SU-DHL-6 (cell line): Measurements from ENCODE around the gene COL13A1.

ENCODE experiments used
- H2AFZ ChIP-seq: fragments of 200-600 bp; sonication (generic); 2 replicates; pipeline ENCODE4 v1.6.1; 2014; ENCODE audit warnings: low read depth, mild to moderate bottlenecking, moderate library complexity, mixed read lengths, antibody characterized with exemption, low read length; ENCODE audit not compliant: severe bottlenecking
- H3F3A ChIP-seq: fragments of 200-600 bp; shearing (Covaris generic); 2 replicates; pipeline ENCODE4 v1.6.0; 2016; ENCODE audit warnings: antibody characterized with exemption, mild to moderate bottlenecking; ENCODE audit not compliant: insufficient read depth
- H3K27ac ChIP-seq: fragments of 200-600 bp; sonication (generic); 2 replicates; pipeline ENCODE4 v1.5.1; 2016; ENCODE audit warnings: low read depth, mild to moderate bottlenecking, low read length, moderate library complexity, mixed read lengths
- H3K27me3 ChIP-seq: fragments of 200-600 bp; sonication (generic), shearing (Covaris generic); 2 replicates; pipeline ENCODE4 v1.6.0; 2014; ENCODE audit warnings: mild to moderate bottlenecking, low read length
- H3K36me3 ChIP-seq: fragments of 200-600 bp; sonication (generic); 2 replicates; pipeline ENCODE4 v1.6.1; 2014; ENCODE audit warnings: mild to moderate bottlenecking, low read length, mixed read lengths
- H3K4me2 ChIP-seq: fragments of 300-600, 200-600 bp; shearing (Covaris generic), sonication (generic); 2 replicates; pipeline ENCODE4 v1.6.0; 2014; ENCODE audit warnings: low read length, low read depth, mild to moderate bottlenecking; ENCODE audit not compliant: poor library complexity, severe bottlenecking
- H3K4me3 ChIP-seq: fragments of 200-600 bp; sonication (generic); 2 replicates; pipeline ENCODE4 v1.5.1; 2014; ENCODE audit warnings: antibody characterized with exemption, low read length, mild to moderate bottlenecking, mixed read lengths; ENCODE audit not compliant: insufficient read depth, poor library complexity, severe bottlenecking
- H3K79me2 ChIP-seq: fragments of 200-600 bp; sonication (generic); 2 replicates; pipeline ENCODE4 v1.6.1; 2014; ENCODE audit warnings: mild to moderate bottlenecking, low read length, moderate library complexity; ENCODE audit not compliant: insufficient read depth
- H3K9ac ChIP-seq: fragments of 200-600 bp; sonication (generic); 2 replicates; pipeline ENCODE4 v1.7.0; 2014; ENCODE audit warnings: mild to moderate bottlenecking, low read length
- H3K9me2 ChIP-seq: fragments of 200-600 bp; sonication (generic); replicated peaks from 2 replicates; pipeline ENCODE4 v1.6.1; 2014; ENCODE audit warnings: low read length; ENCODE audit not compliant: insufficient read depth
- H3K9me3 ChIP-seq: fragments of 200-600 bp; sonication (generic); 2 replicates; pipeline ENCODE4 v1.6.1; 2014; ENCODE audit warnings: low read length, mixed read lengths; ENCODE audit not compliant: insufficient read depth
- H4K20me1 ChIP-seq: fragments of 200-600 bp; sonication (generic); 2 replicates; pipeline ENCODE4 v1.6.1; 2014; ENCODE audit warnings: low read depth, mild to moderate bottlenecking, antibody characterized with exemption, low read length, moderate library complexity, mixed read lengths
- CTCF ChIP-seq: fragments of 200-600 bp; sonication (generic); IDR thresholded peaks from one replicate; pipeline ENCODE4 v1.5.1; 2017; ENCODE audit warnings: antibody characterized with exemption, mild to moderate bottlenecking, low read length, moderate library complexity; ENCODE audit not compliant: insufficient read depth, poor library complexity, severe bottlenecking
- EZH2phosphoT487 ChIP-seq: fragments of 200-600 bp; sonication (generic), shearing (Covaris generic); conservative IDR thresholded peaks from 2 replicates; pipeline ENCODE4 v1.6.1; 2018; ENCODE audit warnings: mild to moderate bottlenecking, antibody characterized with exemption, low read length, moderate library complexity, mixed read lengths

COL13A1 gene

GRCh38 chr10:69907517-69907916, 105.8 kb downstream of the COL13A1 start:
- no peak overlapping the region for H3K27ac ChIP-seq
- no peak overlapping the region for H2AFZ ChIP-seq
- H3K4me2 ChIP-seq: no peak overlapping the region
- TF ChIP-seq EZH2phosphoT487 (no peak), CTCF (no peak)
- H3K4me3 ChIP-seq: no peak overlapping the region
- H3K9me3 ChIP-seq: no peaks in the 10 kb centered on the region
- H3F3A ChIP-seq: no peaks in the 10 kb centered on the region
- H3K9ac ChIP-seq: no peak overlapping the region
- H3K36me3 ChIP-seq: no peaks in the 10 kb centered on the region
- no peaks in the 10 kb centered on the region for H3K27me3 ChIP-seq
- no peaks in the 10 kb centered on the region for H3K79me2 ChIP-seq
- H3K9me2 ChIP-seq: no peaks in the 10 kb centered on the region
- H4K20me1 ChIP-seq: no peaks in the 10 kb centered on the region

DNA sequence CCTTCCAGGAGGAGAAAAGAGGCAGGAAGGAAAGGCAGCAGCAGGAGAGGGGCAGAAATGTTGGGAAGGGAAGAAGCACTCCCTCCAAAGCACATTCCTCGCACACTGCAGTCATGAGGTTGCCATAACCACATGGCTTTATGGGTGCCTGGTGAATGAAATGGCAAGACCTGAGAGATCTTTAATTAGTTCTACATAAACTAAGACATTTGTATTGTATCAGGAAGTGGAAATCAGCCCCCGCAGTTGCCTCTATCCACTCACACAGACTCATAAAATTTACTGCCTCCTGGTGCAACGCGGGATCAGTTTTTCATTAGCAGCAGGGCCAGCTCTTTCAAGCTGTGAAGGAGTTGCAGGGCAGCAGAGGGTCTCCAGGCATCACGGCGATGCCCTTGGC, 106.4 kb downstream of the COL13A1 start:
- H3K9me3 ChIP-seq: no peaks in the 10 kb centered on the region
- H3K36me3 ChIP-seq: no peaks in the 10 kb centered on the region
- H3K27me3 ChIP-seq: no peaks in the 10 kb centered on the region
- no peak overlapping the region for H3K4me3 ChIP-seq
- H3K9me2 ChIP-seq: no peaks in the 10 kb centered on the region
- no peak overlapping the region for H3K9ac ChIP-seq
- H4K20me1 ChIP-seq: no peaks in the 10 kb centered on the region
- H3K27ac ChIP-seq: no peak overlapping the region
- no peak overlapping the region for H3K4me2 ChIP-seq
- no peaks in the 10 kb centered on the region for H3K79me2 ChIP-seq
- TF ChIP-seq EZH2phosphoT487 (no peak), CTCF (no peak)
- no peaks in the 10 kb centered on the region for H3F3A ChIP-seq
- H2AFZ ChIP-seq: no peak overlapping the region

- Histone ChIP-seq H3K79me2 (no peaks in the 10 kb centered on the region), H3K4me2 (no peak overlapping the region), H3F3A (no peaks in the 10 kb centered on the region), H3K9me2 (no peaks in the 10 kb centered on the region), H3K9me3 (no peaks in the 10 kb centered on the region), H3K27ac (no peak overlapping the region), H3K36me3 (no peaks in the 10 kb centered on the region), H3K9ac (no peak overlapping the region), H2AFZ (no peak overlapping the region), H4K20me1 (no peaks in the 10 kb centered on the region), H3K27me3 (no peaks in the 10 kb centered on the region), H3K4me3 (no peak overlapping the region)
- TF ChIP-seq CTCF: no peak
- TF ChIP-seq EZH2phosphoT487: no peak
Observed at GRCh38 chr10:69910561-69910960, 108.9 kb downstream of the COL13A1 start.
